SU-DHL-6 (cell line): Measurements from ENCODE around the gene SLC13A2.

Experiments used
- EZH2phosphoT487 ChIP-seq: fragments of 200-600 bp; sonication (generic), shearing (Covaris generic); conservative IDR thresholded peaks from 2 replicates; pipeline ENCODE4 v1.6.1; 2018; ENCODE audit warnings: mild to moderate bottlenecking, antibody characterized with exemption, low read length, moderate library complexity, mixed read lengths
- TF ChIP-seq, protein P1 (sequence below): fragments of 200-600 bp; sonication (generic); IDR thresholded peaks from one replicate; pipeline ENCODE4 v1.5.1; 2017; ENCODE audit warnings: antibody characterized with exemption, mild to moderate bottlenecking, low read length, moderate library complexity; ENCODE audit not compliant: insufficient read depth, poor library complexity, severe bottlenecking

DNA sequence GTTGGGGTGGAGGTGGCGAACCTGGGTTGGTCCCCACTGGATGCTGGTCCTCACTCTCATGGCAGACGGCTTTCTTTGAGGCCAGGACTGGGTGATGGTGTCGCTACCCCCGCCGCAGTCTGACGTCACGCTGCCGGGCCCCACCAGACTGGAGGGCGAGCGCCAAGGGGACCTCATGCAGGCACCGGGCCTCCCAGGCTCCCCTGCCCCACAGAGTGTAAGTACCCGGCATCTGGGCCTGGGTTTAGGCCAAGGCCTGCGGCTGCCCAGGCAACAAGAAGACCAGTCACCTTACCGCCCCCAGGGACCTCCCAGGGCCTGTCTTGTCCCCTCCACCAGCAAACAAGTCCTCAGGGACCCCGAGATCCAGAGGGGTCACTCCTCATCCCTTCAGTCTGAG lies 50.4 kb downstream of the SLC13A2 start:
- TF ChIP-seq, protein P1, sequence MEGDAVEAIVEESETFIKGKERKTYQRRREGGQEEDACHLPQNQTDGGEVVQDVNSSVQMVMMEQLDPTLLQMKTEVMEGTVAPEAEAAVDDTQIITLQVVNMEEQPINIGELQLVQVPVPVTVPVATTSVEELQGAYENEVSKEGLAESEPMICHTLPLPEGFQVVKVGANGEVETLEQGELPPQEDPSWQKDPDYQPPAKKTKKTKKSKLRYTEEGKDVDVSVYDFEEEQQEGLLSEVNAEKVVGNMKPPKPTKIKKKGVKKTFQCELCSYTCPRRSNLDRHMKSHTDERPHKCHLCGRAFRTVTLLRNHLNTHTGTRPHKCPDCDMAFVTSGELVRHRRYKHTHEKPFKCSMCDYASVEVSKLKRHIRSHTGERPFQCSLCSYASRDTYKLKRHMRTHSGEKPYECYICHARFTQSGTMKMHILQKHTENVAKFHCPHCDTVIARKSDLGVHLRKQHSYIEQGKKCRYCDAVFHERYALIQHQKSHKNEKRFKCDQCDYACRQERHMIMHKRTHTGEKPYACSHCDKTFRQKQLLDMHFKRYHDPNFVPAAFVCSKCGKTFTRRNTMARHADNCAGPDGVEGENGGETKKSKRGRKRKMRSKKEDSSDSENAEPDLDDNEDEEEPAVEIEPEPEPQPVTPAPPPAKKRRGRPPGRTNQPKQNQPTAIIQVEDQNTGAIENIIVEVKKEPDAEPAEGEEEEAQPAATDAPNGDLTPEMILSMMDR, result no peak
- no peak for TF ChIP-seq EZH2phosphoT487
